M059J (cell line): ENCODE results near the gene CCRL2. TPM values are rescaled to one million over a fixed set of nuclear protein-coding genes. Genes with fewer than 3 reads are reported as not detected.

ENCODE experiments used
- total RNA-seq: library from RNA; depleted of rRNA; stranded (reverse); fragments of >200 nt; shearing (Covaris generic); gene quantifications from 2 replicates; pipeline ENCODE4 v1.2.3, GENCODE V29; 2014; rRNA removed

The CCRL2 gene
- total RNA-seq, 1 experiment from 2014 or later: 1.0 TPM

Other genes with a start within 250 kb of the CCRL2 start
- gene CCR1, start 198.9 kb upstream of the CCRL2 start, total RNA-seq: 5.6 and 7.3 TPM in 2 replicates
- 0.20 TPM in 1 of 2 replicates, not detected in the other for gene CCR3, start 164.8 kb upstream of the CCRL2 start, total RNA-seq
- gene CCR2, start 53.1 kb upstream of the CCRL2 start, total RNA-seq: 0.12 TPM in 1 of 2 replicates, not detected in the other
- not detected in 2 replicates for gene CCR5, start 36.3 kb upstream of the CCRL2 start, total RNA-seq
- gene LTF, start 57.6 kb downstream of the CCRL2 start, total RNA-seq: 0.30 and 0.52 TPM in 2 replicates
- gene RTP3, start 90.7 kb downstream of the CCRL2 start, total RNA-seq: 0.20 and 0.81 TPM in 2 replicates
- 0.17 and 1.1 TPM in 2 replicates for gene LRRC2, start 159.0 kb downstream of the CCRL2 start, total RNA-seq
- gene FAM240A, start 205.3 kb downstream of the CCRL2 start, total RNA-seq: not detected in 2 replicates